Natural killer cell (primary cell): ENCODE results near the gene TMEM128. TPM values are rescaled to one million over a fixed set of nuclear protein-coding genes. Genes with fewer than 3 reads are reported as not detected.

Source experiments
- ATAC-seq, 3 donors: fragments of 150-1000 bp in 2 of 3; fragments of 200-7000 bp in 1 of 3; cut with Tn5 transposase; 1 replicate in 1 of 3; 2 replicates in 2 of 3; pipeline ENCODE4 v1.10.0; 2021; ENCODE audit warnings: mild to moderate bottlenecking in 2 of 3, moderate library complexity in 2 of 3
- DNase-seq, 2 donors: peaks; one replicate each; pipeline versions ENCODE4 v3.0.0 to v3.0.0-alpha.2; 2013 to 2021; ENCODE audit warnings: mixed read lengths in 1 of 2
- H3K27ac ChIP-seq: one replicate; pipeline ENCODE4 v1.5.1; 2013; ENCODE audit warnings: mild to moderate bottlenecking, low read length
- H3K27me3 ChIP-seq: one replicate; pipeline ENCODE4 v1.6.1; 2013; ENCODE audit warnings: low read length; ENCODE audit not compliant: control insufficient read depth, insufficient read depth
- H3K36me3 ChIP-seq: one replicate; pipeline ENCODE4 v1.6.1; 2013; ENCODE audit warnings: low read length; ENCODE audit not compliant: control insufficient read depth, insufficient read depth
- H3K4me1 ChIP-seq: one replicate; pipeline ENCODE4 v1.6.1; 2013; ENCODE audit warnings: low read length; ENCODE audit not compliant: control insufficient read depth, insufficient read depth
- H3K4me3 ChIP-seq: one replicate; pipeline ENCODE4 v1.5.1; 2013; ENCODE audit warnings: low read length
- H3K9me3 ChIP-seq: one replicate; pipeline ENCODE4 v1.6.1; 2013; ENCODE audit warnings: low read length; ENCODE audit not compliant: control insufficient read depth, insufficient read depth
- H3K27ac Mint-ChIP-seq, 2 donors: one replicate each; pipeline ENCODE4 v1.8.0; 2022; ENCODE audit warnings: mild to moderate bottlenecking in 2 of 2, mixed read lengths in 2 of 2, moderate library complexity in 1 of 2
- H3K27me3 Mint-ChIP-seq, 2 donors: one replicate each; pipeline ENCODE4 v1.8.0; 2022; ENCODE audit warnings: low read depth in 2 of 2, mixed read lengths in 2 of 2
- H3K36me3 Mint-ChIP-seq: one replicate; pipeline ENCODE4 v1.8.0; 2022; ENCODE audit warnings: mixed read lengths
- H3K4me1 Mint-ChIP-seq, 2 donors: one replicate each; pipeline ENCODE4 v1.8.0; 2022; ENCODE audit warnings: mixed read lengths in 2 of 2
- H3K4me3 Mint-ChIP-seq: one replicate; pipeline ENCODE4 v1.8.0; 2022; ENCODE audit warnings: mild to moderate bottlenecking, moderate library complexity, mixed read lengths
- H3K9me3 Mint-ChIP-seq, 2 donors: one replicate each; pipeline ENCODE4 v1.8.0; 2022; ENCODE audit warnings: mixed read lengths in 2 of 2
- WGBS: methylation state at CpG from one replicate; pipeline ENCODE4 v1.1.7; 2013; ENCODE audit warnings: missing lambda C conversion rate; ENCODE audit not compliant: insufficient coverage; 5-methylcytosine and 5-hydroxymethylcytosine counted together
- intact Hi-C: fragments of 100-400 bp; cut with micrococcal nuclease; formaldehyde crosslinking; loops from one replicate; pipeline ENCODE4 v1.14.2; 2022
- total RNA-seq, 4 donors: library from RNA; stranded (reverse); fragments of 120-200 nt in 1 of 4; gene quantifications; one replicate each; pipeline versions ENCODE4 v1.2.3 to v1.2.4, GENCODE V29; 2013 to 2022
- TF ChIP-seq, protein P1 (sequence below): fragments of 200-600 bp; IDR thresholded peaks from one replicate; pipeline ENCODE4 v1.8.0; 2022; ENCODE audit warnings: antibody characterized with exemption

The TMEM128 gene
- total RNA-seq, 3 donors from 2014 or later (not counting 1 experiment from before 2014, with no cell fraction given), result 9.3 to 12.2 (median 11.4) TPM

DNA sequence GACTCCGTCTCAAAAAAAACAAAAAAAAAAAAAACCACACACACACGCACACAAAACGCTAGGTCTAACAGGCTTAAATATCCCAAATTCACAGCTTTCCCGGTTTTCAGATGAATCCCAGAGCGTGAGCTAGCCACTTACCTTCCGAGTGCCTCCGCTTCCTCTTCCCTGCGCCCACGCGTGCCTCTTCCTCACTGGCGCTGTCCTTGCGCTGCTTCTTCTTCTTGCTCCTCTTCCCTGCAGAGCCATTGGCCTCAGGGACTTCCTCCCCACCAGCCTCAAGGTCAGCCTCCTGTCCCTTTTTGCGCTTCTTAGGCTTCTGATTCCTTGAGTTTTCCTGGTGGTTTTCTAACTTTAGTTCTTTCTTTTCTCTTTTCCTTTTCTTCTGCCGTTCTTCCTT is 26.2 kb upstream of the TMEM128 start:
- peak overlapping the region; percentile 62 to 95 for H3K27ac Mint-ChIP-seq
- TF ChIP-seq, protein P1, sequence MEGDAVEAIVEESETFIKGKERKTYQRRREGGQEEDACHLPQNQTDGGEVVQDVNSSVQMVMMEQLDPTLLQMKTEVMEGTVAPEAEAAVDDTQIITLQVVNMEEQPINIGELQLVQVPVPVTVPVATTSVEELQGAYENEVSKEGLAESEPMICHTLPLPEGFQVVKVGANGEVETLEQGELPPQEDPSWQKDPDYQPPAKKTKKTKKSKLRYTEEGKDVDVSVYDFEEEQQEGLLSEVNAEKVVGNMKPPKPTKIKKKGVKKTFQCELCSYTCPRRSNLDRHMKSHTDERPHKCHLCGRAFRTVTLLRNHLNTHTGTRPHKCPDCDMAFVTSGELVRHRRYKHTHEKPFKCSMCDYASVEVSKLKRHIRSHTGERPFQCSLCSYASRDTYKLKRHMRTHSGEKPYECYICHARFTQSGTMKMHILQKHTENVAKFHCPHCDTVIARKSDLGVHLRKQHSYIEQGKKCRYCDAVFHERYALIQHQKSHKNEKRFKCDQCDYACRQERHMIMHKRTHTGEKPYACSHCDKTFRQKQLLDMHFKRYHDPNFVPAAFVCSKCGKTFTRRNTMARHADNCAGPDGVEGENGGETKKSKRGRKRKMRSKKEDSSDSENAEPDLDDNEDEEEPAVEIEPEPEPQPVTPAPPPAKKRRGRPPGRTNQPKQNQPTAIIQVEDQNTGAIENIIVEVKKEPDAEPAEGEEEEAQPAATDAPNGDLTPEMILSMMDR, result no peak
- H3K4me3 Mint-ChIP-seq, result no peak overlapping the region
- Histone ChIP-seq H3K27me3 (no peaks in the 10 kb centered on the region), H3K4me1 (peaks cover 14% of the 10 kb centered on the region), H3K4me3 (no peak overlapping the region), H3K36me3 (peaks cover 61% of the 10 kb centered on the region), H3K27ac (no peak overlapping the region), H3K9me3 (no peaks in the 10 kb centered on the region)
- 99% methylated on average over 13 of the region's 14 CpGs for WGBS
- peaks cover 35% of the 10 kb centered on the region for H3K36me3 Mint-ChIP-seq
- intact Hi-C loops, result no loop called here
- no peaks in the 10 kb centered on the region for H3K27me3 Mint-ChIP-seq
- no peaks in the 10 kb centered on the region for H3K9me3 Mint-ChIP-seq
- peaks cover 40 to 54% of the 10 kb centered on the region in 2 donors for H3K4me1 Mint-ChIP-seq
- DNase-seq, result no peak
- ATAC-seq, result no peak

DNA sequence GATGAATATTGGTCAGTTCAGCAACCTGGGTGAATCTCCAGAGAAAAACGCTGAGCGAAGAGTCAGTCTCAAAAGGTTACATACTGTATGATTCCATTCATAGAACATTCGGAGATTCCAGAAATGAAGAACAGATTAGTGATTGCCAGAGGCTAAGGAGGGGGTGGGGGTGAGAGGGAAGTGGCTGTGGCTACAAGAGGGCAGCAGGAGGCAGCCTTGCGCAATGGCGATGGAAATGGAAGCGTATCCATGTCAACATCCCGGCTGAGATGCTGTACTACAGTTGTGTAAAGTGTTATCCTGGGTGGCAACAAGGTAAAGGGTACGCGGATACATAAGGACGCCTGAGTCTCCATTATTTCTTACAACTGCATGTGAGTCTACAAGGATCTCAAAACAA is 23.9 kb upstream of the TMEM128 start:
- ATAC-seq (no peak), DNase-seq (no peak)
- Mint-ChIP-seq H3K4me1 (peaks cover 49 to 66% of the 10 kb centered on the region in 2 donors), H3K4me3 (no peak overlapping the region), H3K27me3 (no peaks in the 10 kb centered on the region), H3K27ac (peak overlapping the region; percentile 95 to 96), H3K36me3 (peaks cover 34% of the 10 kb centered on the region), H3K9me3 (no peaks in the 10 kb centered on the region)
- TF ChIP-seq, protein P1, result no peak
- Histone ChIP-seq H3K36me3 (peaks cover 41% of the 10 kb centered on the region), H3K4me3 (no peak overlapping the region), H3K4me1 (peaks cover 33% of the 10 kb centered on the region), H3K27ac (peak overlapping the region; percentile 97), H3K9me3 (no peaks in the 10 kb centered on the region), H3K27me3 (no peaks in the 10 kb centered on the region)
- WGBS, result 98% methylated on average over 10 of the region's 10 CpGs
- intact Hi-C loops, result no loop called here

DNA sequence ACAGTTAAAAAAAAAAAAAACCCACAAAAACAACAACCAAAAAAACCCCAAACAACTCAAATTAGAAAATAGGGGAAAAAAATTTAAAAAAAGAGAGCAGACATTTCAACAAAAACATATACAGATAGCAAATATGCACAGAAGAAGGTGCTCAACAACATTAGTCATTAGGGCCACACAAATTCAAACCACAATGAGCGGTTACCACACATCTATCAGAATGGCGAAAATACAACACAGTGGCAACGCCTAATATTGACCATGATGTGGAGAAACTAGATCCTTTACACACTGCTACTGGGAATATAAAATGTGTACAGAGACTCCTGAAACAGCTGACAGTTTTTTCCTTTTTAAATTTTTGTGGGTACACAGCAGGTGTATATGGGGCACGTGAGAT is 22.5 kb upstream of the TMEM128 start:
- Histone ChIP-seq H3K9me3 (no peaks in the 10 kb centered on the region), H3K27me3 (no peaks in the 10 kb centered on the region), H3K4me3 (no peak overlapping the region), H3K4me1 (peaks cover 43% of the 10 kb centered on the region), H3K27ac (peak overlapping the region; percentile 97), H3K36me3 (peaks cover 36% of the 10 kb centered on the region)
- Mint-ChIP-seq H3K4me1 (peaks cover 63 to 79% of the 10 kb centered on the region in 2 donors), H3K9me3 (no peaks in the 10 kb centered on the region), H3K36me3 (peaks cover 34% of the 10 kb centered on the region), H3K4me3 (peak overlapping the region; percentile 91), H3K27ac (peak overlapping the region; percentile 95 to 96), H3K27me3 (no peaks in the 10 kb centered on the region)
- 39% methylated on average over 3 of the region's 4 CpGs for WGBS
- intact Hi-C loops, result loop anchor here (1.0 kb wide), 1 partner anchor 10 kb away; no protein-coding TSS in a partner anchor
- ATAC-seq (peak in 2 of 3 donors; percentile 11 to 30), DNase-seq (peak in 1 of 2 donors; percentile 42)
- TF ChIP-seq, protein P1, result no peak

DNA sequence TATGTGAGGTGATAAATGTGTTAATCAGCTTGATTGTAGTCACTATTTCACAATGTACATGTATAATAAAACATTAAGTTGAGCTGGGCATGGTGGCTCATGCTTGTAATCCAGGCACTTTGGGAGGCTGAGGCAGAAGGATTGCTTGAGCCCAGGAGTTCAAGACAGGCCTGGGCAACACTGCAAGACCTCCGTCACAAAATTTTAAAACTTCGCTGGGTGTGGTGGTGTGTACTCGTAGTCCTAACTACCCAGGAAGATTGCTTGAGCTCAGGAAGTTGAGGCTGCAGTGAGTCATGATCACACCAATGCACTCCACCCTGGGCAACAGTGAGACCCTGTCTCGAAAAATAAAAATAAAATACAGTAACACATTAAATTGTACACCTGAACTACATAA is 21.8 kb upstream of the TMEM128 start:
- peak overlapping the region; percentile 95 to 96 for H3K27ac Mint-ChIP-seq
- ATAC-seq (peak; percentile 74 to 89 (median 78)), DNase-seq (peak; percentile 64 to 71)
- TF ChIP-seq, protein P1, result no peak
- H3K36me3 Mint-ChIP-seq, result peaks cover 31% of the 10 kb centered on the region
- H3K27me3 ChIP-seq, result no peaks in the 10 kb centered on the region
- H3K27me3 Mint-ChIP-seq, result no peaks in the 10 kb centered on the region
- H3K9me3 Mint-ChIP-seq, result no peaks in the 10 kb centered on the region
- intact Hi-C loops, result loop anchor here (1.0 kb wide), 2 partner anchors 10 to 20 kb away; partner anchors contain the start of genes LYAR and ZBTB49
- no peaks in the 10 kb centered on the region for H3K9me3 ChIP-seq
- H3K4me1 ChIP-seq, result peaks cover 43% of the 10 kb centered on the region
- 42% methylated on average over 3 of the region's 4 CpGs for WGBS
- H3K4me1 Mint-ChIP-seq, result peaks cover 62 to 85% of the 10 kb centered on the region in 2 donors
- H3K4me3 Mint-ChIP-seq, result peak overlapping the region; percentile 85
- peak overlapping the region; percentile 43 for H3K4me3 ChIP-seq
- H3K36me3 ChIP-seq, result peaks cover 30% of the 10 kb centered on the region
- H3K27ac ChIP-seq, result peak overlapping the region; percentile 97
